ENCODE measurements around the gene HECW1. TPM values are rescaled to one million over a fixed set of nuclear protein-coding genes. Genes with fewer than 3 reads are reported as not detected.

The HECW1 gene
- total RNA-seq, 1 donor from 2014 or later = 1.6 TPM

DNA sequence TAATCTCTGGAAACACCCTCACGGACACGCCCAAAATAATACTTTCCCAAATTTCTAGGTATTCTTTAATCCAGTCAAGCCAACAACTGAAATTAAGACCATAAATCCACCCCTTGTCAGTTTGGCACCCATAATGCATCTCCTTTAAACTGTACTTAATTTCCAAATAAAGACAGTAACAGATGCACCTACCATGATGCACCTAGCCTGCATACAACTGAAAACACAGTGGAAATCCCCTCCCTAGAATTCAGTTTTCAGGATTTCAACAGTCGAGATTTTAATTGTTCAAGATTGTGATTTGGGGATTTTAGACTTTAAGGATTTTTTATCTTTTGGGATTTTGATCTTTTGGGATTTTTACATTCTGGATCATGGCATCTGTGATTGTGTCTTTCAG, 487.6 kb downstream of the HECW1 start:
- intact Hi-C loops (cut with DNase I) = no loop called here

DNA sequence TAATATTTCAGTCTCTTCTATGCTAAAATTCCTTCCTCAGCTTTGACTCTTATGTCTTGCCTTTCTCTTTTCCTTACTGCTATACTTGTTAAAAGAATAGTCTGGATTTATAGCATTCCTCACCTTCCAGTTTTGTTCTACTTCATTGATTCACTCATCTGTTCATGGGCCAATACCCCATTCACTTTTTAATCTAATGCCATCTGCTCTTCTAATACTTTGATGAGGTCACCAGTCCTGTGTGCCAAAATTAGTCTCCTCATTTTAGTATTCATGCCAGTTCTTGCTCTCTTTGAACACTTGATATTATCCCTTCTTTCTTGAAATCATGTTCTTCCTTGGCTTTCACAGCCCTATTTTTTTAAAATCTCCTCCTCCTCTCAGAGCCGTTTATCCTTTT, 489.8 kb downstream of the HECW1 start:
- Histone ChIP-seq H3K4me1 (no peaks in the 10 kb centered on the region), H3K36me3 (peaks cover 30% of the 10 kb centered on the region), H3K9me3 (no peaks in the 10 kb centered on the region), H3K27me3 (no peaks in the 10 kb centered on the region), H3K4me3 (no peak overlapping the region), H3K27ac (no peak overlapping the region)
- ATAC-seq = no peak
- TF ChIP-seq CTCF (IDR thresholded peaks at IDR 0.05) = no peak
- DNase-seq = no peak
- intact Hi-C loops (cut with DNase I) = no loop called here

More for the DNA sequence above, 487.6 kb downstream of the HECW1 start:
- H3K4me1 ChIP-seq = peaks cover 4% of the 10 kb centered on the region
- no peak for ATAC-seq
- no peaks in the 10 kb centered on the region for H3K9me3 ChIP-seq
- H3K27ac ChIP-seq = no peak overlapping the region
- no peak for DNase-seq
- no peak for TF ChIP-seq CTCF (IDR thresholded peaks at IDR 0.05)
- no peaks in the 10 kb centered on the region for H3K27me3 ChIP-seq
- H3K4me3 ChIP-seq = no peak overlapping the region
- H3K36me3 ChIP-seq = peaks cover 40% of the 10 kb centered on the region

- DNase-seq (no peak), ATAC-seq (no peak)
- Histone ChIP-seq H3K27me3 (no peaks in the 10 kb centered on the region), H3K4me1 (no peaks in the 10 kb centered on the region), H3K27ac (no peak overlapping the region), H3K9me3 (no peaks in the 10 kb centered on the region), H3K4me3 (no peak overlapping the region), H3K36me3 (peaks cover 23% of the 10 kb centered on the region)
- intact Hi-C loops (cut with DNase I) = no loop called here
- no peak for TF ChIP-seq CTCF (IDR thresholded peaks at IDR 0.05)
Measured at GRCh38 chr7:43604251-43604650, 491.8 kb downstream of the HECW1 start.

GRCh38 chr7:43609097-43609496, 496.6 kb downstream of the HECW1 start:
- no peak overlapping the region for H3K27ac ChIP-seq
- intact Hi-C loops (cut with DNase I) = no loop called here
- ATAC-seq (no peak), DNase-seq (no peak)
- no peaks in the 10 kb centered on the region for H3K9me3 ChIP-seq
- no peak for TF ChIP-seq CTCF (IDR thresholded peaks at IDR 0.05)
- no peaks in the 10 kb centered on the region for H3K4me1 ChIP-seq
- peaks cover 37% of the 10 kb centered on the region for H3K36me3 ChIP-seq
- no peaks in the 10 kb centered on the region for H3K27me3 ChIP-seq
- H3K4me3 ChIP-seq = no peak overlapping the region

DNA sequence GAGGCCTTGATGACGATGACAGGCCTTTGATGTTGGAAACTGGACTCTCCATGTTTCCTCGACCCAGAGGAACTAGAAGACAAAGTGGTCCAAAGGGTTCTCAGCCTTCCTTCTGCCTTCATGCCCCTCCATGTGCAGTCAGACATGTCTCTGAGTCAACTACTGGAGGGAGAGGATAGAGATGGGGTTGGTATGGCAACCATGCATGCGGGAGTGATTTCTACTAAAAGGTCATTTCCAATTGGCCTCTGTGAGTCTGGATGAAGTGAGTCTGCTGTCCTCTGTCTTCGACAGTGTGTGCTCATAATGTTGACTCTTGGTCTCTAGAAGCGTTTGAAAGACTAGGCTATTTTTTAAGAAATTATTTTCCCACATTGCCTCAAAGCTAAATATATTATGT, 499.7 kb downstream of the HECW1 start:
- peaks cover 58% of the 10 kb centered on the region for H3K36me3 ChIP-seq
- no peaks in the 10 kb centered on the region for H3K9me3 ChIP-seq
- intact Hi-C loops (cut with DNase I) = no loop called here
- ATAC-seq (no peak), DNase-seq (no peak)
- TF ChIP-seq CTCF (IDR thresholded peaks at IDR 0.05) = no peak
- no peaks in the 10 kb centered on the region for H3K27me3 ChIP-seq
- H3K27ac ChIP-seq = no peak overlapping the region
- no peak overlapping the region for H3K4me3 ChIP-seq
- H3K4me1 ChIP-seq = no peaks in the 10 kb centered on the region
